AG09319 (cell line): ENCODE results near the gene RORC.

ENCODE experiments used
- DNase-seq: peaks from one replicate; pipeline ENCODE4 v3.0.0-alpha.2; 2010; ENCODE audit warnings: low read depth; ENCODE audit errors: extremely low read depth
- CTCF ChIP-seq: IDR thresholded peaks from 2 replicates; pipeline ENCODE4 v1.5.1; 2011; ENCODE audit warnings: low read depth, mild to moderate bottlenecking, inconsistent platforms, low read length, moderate library complexity

The RORC gene

GRCh38 chr1:151802372-151802771 is 29.2 kb downstream of the RORC start:
- TF ChIP-seq CTCF, result no peak
- DNase-seq, result no peak

GRCh38 chr1:151801846-151802245 is 29.8 kb downstream of the RORC start:
- DNase-seq, result no peak
- TF ChIP-seq CTCF, result no peak

- no peak for TF ChIP-seq CTCF
Measured at GRCh38 chr1:151801310-151801820, 30.2 kb downstream of the RORC start.

GRCh38 chr1:151800830-151801229 is 30.8 kb downstream of the RORC start:
- DNase-seq, result no peak
- TF ChIP-seq CTCF, result no peak

More at GRCh38 chr1:151801310-151801820, 30.2 kb downstream of the RORC start:
- DNase-seq, result no peak

GRCh38 chr1:151799179-151800022 is 32.2 kb downstream of the RORC start:
- TF ChIP-seq CTCF, result no peak
- no peak for DNase-seq

GRCh38 chr1:151798571-151798970 is 33.0 kb downstream of the RORC start:
- no peak for DNase-seq
- no peak for TF ChIP-seq CTCF

GRCh38 chr1:151790940-151791651 is 40.5 kb downstream of the RORC start:
- no peak for TF ChIP-seq CTCF
- DNase-seq, result no peak
